GM23338 (cell line): ENCODE data around the gene KMT2C. TPM values are rescaled to one million over a fixed set of nuclear protein-coding genes. Genes with fewer than 3 reads are reported as not detected.
"Not testable (repeated sequence)": the region's sequence is repeated elsewhere in the genome, so short reads cannot be mapped to it uniquely, and the experiment has no call there.

Experiments
- ATAC-seq: fragments of 200-7000 bp; cut with Tn5 transposase; 3 replicates; pipeline ENCODE4 v1.9.1; 2020
- DNase-seq: peaks from one replicate; pipeline ENCODE4 v3.0.0-alpha.2; 2015; ENCODE audit warnings: low spot score
- H2AFZ ChIP-seq: fragments of 200-600 bp; sonication (generic); 2 replicates; pipeline ENCODE4 v1.8.0; 2016; ENCODE audit warnings: antibody characterized with exemption, mild to moderate bottlenecking, moderate library complexity
- H3F3A ChIP-seq: fragments of 200-600 bp; sonication (generic); replicated peaks from 2 replicates; pipeline ENCODE4 v1.8.0; 2017; ENCODE audit warnings: antibody characterized with exemption, mixed run types, low read depth
- H3K27ac ChIP-seq: fragments of 200-600 bp; sonication (generic); 2 replicates; pipeline ENCODE4 v1.6.1; 2016; ENCODE audit warnings: low read depth
- H3K27me3 ChIP-seq: fragments of 200-600 bp; sonication (generic); 2 replicates; pipeline ENCODE4 v1.8.0; 2016; ENCODE audit warnings: mild to moderate bottlenecking, mixed run types, moderate library complexity; ENCODE audit not compliant: insufficient read depth
- H3K36me3 ChIP-seq: fragments of 200-600 bp; sonication (generic); 2 replicates; pipeline ENCODE4 v1.8.0; 2016; ENCODE audit warnings: mild to moderate bottlenecking; ENCODE audit not compliant: insufficient read depth
- H3K4me1 ChIP-seq: fragments of 200-600 bp; sonication (generic); 2 replicates; pipeline ENCODE4 v1.8.0; 2016; ENCODE audit warnings: mild to moderate bottlenecking, moderate library complexity; ENCODE audit not compliant: insufficient read depth
- H3K4me2 ChIP-seq: fragments of 200-600 bp; sonication (generic); 2 replicates; pipeline ENCODE4 v1.7.1; 2017; ENCODE audit warnings: mixed run types
- H3K4me3 ChIP-seq: fragments of 200-600 bp; sonication (generic); 2 replicates; pipeline ENCODE4 v1.6.1; 2016; ENCODE audit warnings: mixed run types
- H3K79me2 ChIP-seq: fragments of 200-600 bp; sonication (generic); replicated peaks from 2 replicates; pipeline ENCODE4 v1.8.0; 2017; ENCODE audit warnings: mild to moderate bottlenecking; ENCODE audit not compliant: insufficient read depth
- H3K9me2 ChIP-seq: fragments of 200-600 bp; sonication (generic); 2 replicates; pipeline ENCODE4 v1.8.0; 2017; ENCODE audit not compliant: insufficient read depth
- H4K20me1 ChIP-seq: fragments of 200-600 bp; sonication (generic); replicated peaks from 2 replicates; pipeline ENCODE4 v1.8.0; 2017; ENCODE audit warnings: mild to moderate bottlenecking; ENCODE audit not compliant: insufficient read depth
- H3K27ac Mint-ChIP-seq: 2 replicates; pipeline ENCODE4 v1.8.0; 2020; ENCODE audit warnings: inconsistent platforms, mild to moderate bottlenecking, moderate library complexity, mixed read lengths
- H3K27me3 Mint-ChIP-seq: 3 replicates; pipeline ENCODE4 v1.8.0; 2022; ENCODE audit warnings: low read depth, mild to moderate bottlenecking, moderate library complexity, mixed read lengths, inconsistent platforms; ENCODE audit not compliant: insufficient read depth, poor library complexity
- H3K36me3 Mint-ChIP-seq: 3 replicates; pipeline ENCODE4 v1.8.0; 2021; ENCODE audit warnings: low read depth, mild to moderate bottlenecking, inconsistent platforms, moderate library complexity, mixed read lengths
- H3K4me1 Mint-ChIP-seq: 3 replicates; pipeline ENCODE4 v1.8.0; 2020; ENCODE audit warnings: mild to moderate bottlenecking, inconsistent platforms, mixed read lengths
- H3K4me3 Mint-ChIP-seq: 3 replicates; pipeline ENCODE4 v1.8.0; 2021; ENCODE audit warnings: moderate library complexity, mild to moderate bottlenecking, inconsistent platforms, mixed read lengths
- H3K9me3 Mint-ChIP-seq: 3 replicates; pipeline ENCODE4 v1.8.0; 2020; ENCODE audit warnings: moderate library complexity, mild to moderate bottlenecking, inconsistent platforms, mixed read lengths
- CREB1 ChIP-seq: fragments of 250-450 bp; sonication (Bioruptor Pico); IDR thresholded peaks from 2 replicates; pipeline ENCODE4 v1.5.0; 2020; ENCODE audit warnings: low read depth, mild to moderate bottlenecking, moderate library complexity
- ETS1 ChIP-seq: IDR thresholded peaks from 2 replicates; pipeline ENCODE4 v1.6.1; 2016; ENCODE audit warnings: antibody characterized with exemption
- EZH2 ChIP-seq: fragments of 200-600 bp; sonication (generic); IDR thresholded peaks from one replicate; pipeline ENCODE4 v1.8.0; 2017; ENCODE audit warnings: antibody characterized with exemption, mild to moderate bottlenecking, low read depth; ENCODE audit not compliant: unreplicated experiment
- EZH2phosphoT487 ChIP-seq: fragments of 200-600 bp; sonication (generic); IDR thresholded peaks from one replicate; pipeline ENCODE4 v1.8.1; 2018; ENCODE audit warnings: antibody characterized with exemption; ENCODE audit not compliant: unreplicated experiment
- NANOG ChIP-seq: IDR thresholded peaks from 2 replicates; pipeline ENCODE4 v1.6.1; 2016; ENCODE audit warnings: antibody characterized with exemption, borderline replicate concordance
- POLR2AphosphoS5 ChIP-seq: IDR thresholded peaks from 2 replicates; pipeline ENCODE4 v1.6.1; 2016; ENCODE audit warnings: antibody characterized with exemption, low read depth
- REST ChIP-seq: IDR thresholded peaks from one replicate; pipeline ENCODE4 v1.6.1; 2018; ENCODE audit warnings: antibody characterized with exemption; ENCODE audit not compliant: unreplicated experiment
- ZNF114 ChIP-seq: fragments of 250-450 bp; sonication (Bioruptor Pico); IDR thresholded peaks from 2 replicates; pipeline ENCODE4 v1.5.0; 2020; ENCODE audit warnings: mild to moderate bottlenecking, moderate library complexity
- ZNF331 ChIP-seq: fragments of 250-450 bp; sonication (Bioruptor Pico); IDR thresholded peaks from 2 replicates; pipeline ENCODE4 v1.5.0; 2020; ENCODE audit warnings: low read depth, mild to moderate bottlenecking, moderate library complexity
- ZNF462 ChIP-seq: fragments of 250-450 bp; sonication (Bioruptor Pico); IDR thresholded peaks from 2 replicates; pipeline ENCODE4 v1.5.0; 2020; ENCODE audit warnings: mild to moderate bottlenecking, moderate library complexity
- polyA plus RNA-seq: library from polyadenylated mRNA; unstranded; fragments of >200 nt; fragmentation: Nextera tagmentation; extraction: Ambion mirVana; gene quantifications from 2 replicates; pipeline ENCODE4 v1.2.1, GENCODE V29; 2016
- total RNA-seq: library from RNA; depleted of rRNA; stranded (reverse); fragments of >200 nt; shearing (Covaris generic); gene quantifications from 2 replicates; pipeline ENCODE4 v1.2.3, GENCODE V29; 2014

KMT2C gene
- total and polyA plus RNA-seq, 2 experiments from 2014 or later = 11.4 to 39.0 TPM

GRCh38 chr7:152406030-152406429 is 29.8 kb downstream of the KMT2C start:
- H4K20me1 ChIP-seq, H3K4me1 Mint-ChIP-seq, H3K9me2 ChIP-seq, H3K36me3 Mint-ChIP-seq, H3K27me3 ChIP-seq, H3K36me3 ChIP-seq, H3K27ac ChIP-seq, H3K4me3 Mint-ChIP-seq, H3K4me1 ChIP-seq, ATAC-seq, H3F3A ChIP-seq, H3K9me3 Mint-ChIP-seq, H3K27ac Mint-ChIP-seq, H2AFZ ChIP-seq, H3K4me3 ChIP-seq, H3K4me2 ChIP-seq, DNase-seq: not testable (repeated sequence)
- peaks cover 20% of the 10 kb centered on the region for H3K27me3 Mint-ChIP-seq
- H3K79me2 ChIP-seq = peaks cover 97% of the 10 kb centered on the region

GRCh38 chr7:152403726-152404125 is 32.1 kb downstream of the KMT2C start:
- DNase-seq (no peak), ATAC-seq (no peak)
- Mint-ChIP-seq H3K4me1 (peaks cover 7% of the 10 kb centered on the region; the same call in 2 of the 3 replicates), H3K9me3 (no peaks in the 10 kb centered on the region; the same call in 2 of the 3 replicates), H3K27ac (no peak overlapping the region), H3K4me3 (no peak overlapping the region), H3K27me3 (peaks cover 18% of the 10 kb centered on the region), H3K36me3 (no peaks in the 10 kb centered on the region; the same call in 1 of the 3 replicates)
- no peaks in the 10 kb centered on the region for H3K4me1 ChIP-seq
- H3K4me3 ChIP-seq = no peak overlapping the region; the same call in 1 of the 2 replicates
- H3F3A ChIP-seq = no peaks in the 10 kb centered on the region
- no peaks in the 10 kb centered on the region for H3K27me3 ChIP-seq
- H3K27ac ChIP-seq = no peak overlapping the region
- H2AFZ ChIP-seq = no peak overlapping the region
- no peaks in the 10 kb centered on the region for H3K9me2 ChIP-seq
- peaks cover 98% of the 10 kb centered on the region for H3K79me2 ChIP-seq
- no peaks in the 10 kb centered on the region; the same call in 1 of the 2 replicates for H3K36me3 ChIP-seq
- H4K20me1 ChIP-seq = no peaks in the 10 kb centered on the region; the same call in none of the 2 replicates
- H3K4me2 ChIP-seq = no peak overlapping the region
- no peak for TF ChIP-seq CREB1 (CRISPR knock-in tag)
- TF ChIP-seq ZNF331 (CRISPR knock-in tag) = no peak
- TF ChIP-seq EZH2 = no peak
- no peak for TF ChIP-seq ZNF462 (CRISPR knock-in tag)
- no peak for TF ChIP-seq NANOG
- TF ChIP-seq ETS1 = no peak
- TF ChIP-seq EZH2phosphoT487 = no peak
- no peak for TF ChIP-seq REST
- no peak for TF ChIP-seq ZNF114 (CRISPR knock-in tag)
- TF ChIP-seq POLR2AphosphoS5 = no peak
